ENCODE results near the gene JARID2.
A peak's percentile ranks its signal among the peaks of the same experiment; 100 is the strongest.

DNA sequence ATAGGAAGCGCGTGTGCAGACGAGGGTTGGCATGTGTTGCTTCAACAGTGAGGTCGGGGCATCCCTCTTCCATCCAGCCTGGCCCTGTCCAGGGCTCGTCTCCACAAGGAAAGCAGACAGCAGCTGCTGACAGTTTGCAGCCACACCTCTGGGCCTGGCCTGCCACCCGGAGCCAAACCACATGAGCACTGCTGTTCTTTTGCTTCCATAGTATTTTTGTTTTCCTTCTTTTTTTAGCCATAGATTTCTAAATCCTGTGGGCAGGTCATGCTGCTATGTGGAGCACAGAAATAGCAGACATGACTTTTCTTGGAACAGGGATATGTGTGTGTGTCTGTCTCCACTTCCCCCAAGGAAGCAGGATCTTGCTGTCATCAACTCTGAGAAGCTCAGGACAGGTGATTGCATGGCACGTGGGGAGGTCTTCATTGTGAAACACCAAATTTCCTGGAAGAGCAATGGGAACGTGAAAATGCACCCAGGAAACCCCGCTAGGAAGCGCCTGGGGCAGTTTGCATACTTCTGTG, 249.6 kb downstream of the JARID2 start:
- TF ChIP-seq, protein P1, sequence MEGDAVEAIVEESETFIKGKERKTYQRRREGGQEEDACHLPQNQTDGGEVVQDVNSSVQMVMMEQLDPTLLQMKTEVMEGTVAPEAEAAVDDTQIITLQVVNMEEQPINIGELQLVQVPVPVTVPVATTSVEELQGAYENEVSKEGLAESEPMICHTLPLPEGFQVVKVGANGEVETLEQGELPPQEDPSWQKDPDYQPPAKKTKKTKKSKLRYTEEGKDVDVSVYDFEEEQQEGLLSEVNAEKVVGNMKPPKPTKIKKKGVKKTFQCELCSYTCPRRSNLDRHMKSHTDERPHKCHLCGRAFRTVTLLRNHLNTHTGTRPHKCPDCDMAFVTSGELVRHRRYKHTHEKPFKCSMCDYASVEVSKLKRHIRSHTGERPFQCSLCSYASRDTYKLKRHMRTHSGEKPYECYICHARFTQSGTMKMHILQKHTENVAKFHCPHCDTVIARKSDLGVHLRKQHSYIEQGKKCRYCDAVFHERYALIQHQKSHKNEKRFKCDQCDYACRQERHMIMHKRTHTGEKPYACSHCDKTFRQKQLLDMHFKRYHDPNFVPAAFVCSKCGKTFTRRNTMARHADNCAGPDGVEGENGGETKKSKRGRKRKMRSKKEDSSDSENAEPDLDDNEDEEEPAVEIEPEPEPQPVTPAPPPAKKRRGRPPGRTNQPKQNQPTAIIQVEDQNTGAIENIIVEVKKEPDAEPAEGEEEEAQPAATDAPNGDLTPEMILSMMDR (IDR thresholded peaks at IDR 0.05 in 4 of 5, conservative IDR thresholded peaks at IDR 0.05 in 1 of 5): peak in 1 of 5 experiments; percentile 28
- TF ChIP-seq POLR2A (IDR thresholded peaks at IDR 0.05): peak; percentile 50 to 78

Data from gastrocnemius medialis (tissue), 4 donors.